Prostate gland (tissue), 2 donors: ENCODE data around the gene SCAPER.

Source experiments
- CTCF ChIP-seq, 4 experiments: fragments of 200-600 bp in 2 of 4; fragments of 450-650 bp in 2 of 4; sonication (generic) in 2 of 4; IDR thresholded peaks; 1 replicate in 3 of 4; 2 replicates in 1 of 4; pipeline ENCODE4 v1.5.1; 2016 to 2019; ENCODE audit warnings: antibody characterized with exemption in 4 of 4, mild to moderate bottlenecking in 2 of 4, moderate library complexity in 2 of 4
- POLR2AphosphoS5 ChIP-seq: sonication (generic); formaldehyde crosslinking; IDR thresholded peaks from one replicate; pipeline ENCODE4 v1.6.1; 2017; ENCODE audit warnings: antibody characterized with exemption

- TF ChIP-seq CTCF (IDR thresholded peaks at IDR 0.05) (no peak), POLR2AphosphoS5 (no peak)
These were observed 569.6 kb downstream of the SCAPER start for GRCh38 chr15:76335307-76336253.
